IgD-negative memory B cell (primary cell): ENCODE data around the gene RARG. TPM values are rescaled to one million over a fixed set of nuclear protein-coding genes. Genes with fewer than 3 reads are reported as not detected.
A peak's percentile ranks its signal among the peaks of the same experiment; 100 is the strongest.
"Not testable (repeated sequence)": the region's sequence is repeated elsewhere in the genome, so short reads cannot be mapped to it uniquely, and the experiment has no call there.

ENCODE experiments used
- H3K27ac Mint-ChIP-seq, 3 donors: one replicate each; pipeline ENCODE4 v1.8.0; 2020 to 2022; ENCODE audit warnings: mild to moderate bottlenecking in 3 of 3, mixed read lengths in 3 of 3, moderate library complexity in 1 of 3
- H3K27me3 Mint-ChIP-seq: one replicate; pipeline ENCODE4 v1.8.0; 2021; ENCODE audit warnings: mixed read lengths
- H3K36me3 Mint-ChIP-seq: one replicate; pipeline ENCODE4 v1.8.0; 2020; ENCODE audit warnings: mild to moderate bottlenecking, mixed read lengths
- H3K4me1 Mint-ChIP-seq, 3 donors: one replicate each; pipeline ENCODE4 v1.8.0; 2020 to 2022; ENCODE audit warnings: mixed read lengths in 3 of 3, mild to moderate bottlenecking in 1 of 3
- H3K4me3 Mint-ChIP-seq, 4 donors: one replicate each; pipeline ENCODE4 v1.8.0; 2020 to 2022; ENCODE audit warnings: mild to moderate bottlenecking in 4 of 4, mixed read lengths in 4 of 4, moderate library complexity in 3 of 4
- H3K9me3 Mint-ChIP-seq, 3 donors: one replicate each; pipeline ENCODE4 v1.8.0; 2020 to 2021; ENCODE audit warnings: mixed read lengths in 3 of 3, mild to moderate bottlenecking in 1 of 3
- polyA plus RNA-seq: library from polyadenylated mRNA; unstranded; fragments of 300-500 nt; fragmentation: Illumina TruSeq; gene quantifications from one replicate; pipeline ENCODE4 v1.2.3, GENCODE V29; 2021

RARG gene
- polyA plus RNA-seq, 1 donor from 2014 or later, result 4.8 TPM

GRCh38 chr12:53187145-53187899 is 44.7 kb downstream of the RARG start:
- peaks cover 20 to 28% (median 27%) of the 10 kb centered on the region in 3 donors for H3K4me1 Mint-ChIP-seq
- H3K27ac Mint-ChIP-seq, result peak overlapping the region in 1 of 3 donors; percentile 56
- H3K36me3 Mint-ChIP-seq, result peaks cover 2% of the 10 kb centered on the region
- no peaks in the 10 kb centered on the region for H3K9me3 Mint-ChIP-seq
- no peaks in the 10 kb centered on the region for H3K27me3 Mint-ChIP-seq
- H3K4me3 Mint-ChIP-seq, result peak overlapping the region in 1 of 4 donors; percentile 50

- H3K27me3 Mint-ChIP-seq, result no peaks in the 10 kb centered on the region
- H3K4me3 Mint-ChIP-seq, result peak overlapping the region in 1 of 4 donors; percentile 50
- no peaks in the 10 kb centered on the region for H3K9me3 Mint-ChIP-seq
- peak overlapping the region in 1 of 3 donors; percentile 56 for H3K27ac Mint-ChIP-seq
- peaks cover 24 to 34% (median 33%) of the 10 kb centered on the region in 3 donors for H3K4me1 Mint-ChIP-seq
- peaks cover 2% of the 10 kb centered on the region for H3K36me3 Mint-ChIP-seq
These were observed 45.3 kb downstream of the RARG start for GRCh38 chr12:53186745-53187144.

- peak overlapping the region in 1 of 3 donors; percentile 56 for H3K27ac Mint-ChIP-seq
- H3K4me3 Mint-ChIP-seq, result peak overlapping the region in 1 of 4 donors; percentile 45
- peaks cover 30 to 39% (median 38%) of the 10 kb centered on the region in 3 donors for H3K4me1 Mint-ChIP-seq
- H3K36me3 Mint-ChIP-seq, result peaks cover 2% of the 10 kb centered on the region
- H3K27me3 Mint-ChIP-seq, result no peaks in the 10 kb centered on the region
- H3K9me3 Mint-ChIP-seq, result no peaks in the 10 kb centered on the region
These were observed 46.3 kb downstream of the RARG start for GRCh38 chr12:53185582-53186153.

- Mint-ChIP-seq H3K9me3 (no peaks in the 10 kb centered on the region), H3K4me3 (peak overlapping the region in 1 of 4 donors; percentile 42)
These were observed 47.2 kb downstream of the RARG start for GRCh38 chr12:53184828-53185227.

GRCh38 chr12:53182903-53183302 is 49.1 kb downstream of the RARG start:
- peak overlapping the region in 3 of 4 donors; percentile 55 to 99 (median 81) for H3K4me3 Mint-ChIP-seq
- H3K27me3 Mint-ChIP-seq, result no peaks in the 10 kb centered on the region
- peak overlapping the region in 1 of 3 donors; percentile 95 for H3K27ac Mint-ChIP-seq
- H3K9me3 Mint-ChIP-seq, result no peaks in the 10 kb centered on the region
- H3K36me3 Mint-ChIP-seq, result peaks cover 2% of the 10 kb centered on the region
- H3K4me1 Mint-ChIP-seq, result peaks cover 31 to 42% (median 41%) of the 10 kb centered on the region in 3 donors

More at GRCh38 chr12:53184828-53185227, 47.2 kb downstream of the RARG start:
- no peaks in the 10 kb centered on the region for H3K27me3 Mint-ChIP-seq
- peaks cover 2% of the 10 kb centered on the region for H3K36me3 Mint-ChIP-seq
- H3K27ac Mint-ChIP-seq, result peak overlapping the region; percentile 48 to 73 (median 59)
- H3K4me1 Mint-ChIP-seq, result peaks cover 26 to 38% (median 34%) of the 10 kb centered on the region in 3 donors

GRCh38 chr12:53181935-53182334 is 50.1 kb downstream of the RARG start:
- H3K36me3 Mint-ChIP-seq, result peaks cover 2% of the 10 kb centered on the region
- H3K27me3 Mint-ChIP-seq, result no peaks in the 10 kb centered on the region
- peak overlapping the region; percentile 89 to 99 (median 96) for H3K4me3 Mint-ChIP-seq
- H3K4me1 Mint-ChIP-seq, result peaks cover 31 to 41% (median 36%) of the 10 kb centered on the region in 3 donors
- H3K9me3 Mint-ChIP-seq, result no peaks in the 10 kb centered on the region
- H3K27ac Mint-ChIP-seq, result peak overlapping the region in 2 of 3 donors; percentile 58 to 95

- H3K4me1 Mint-ChIP-seq, result peaks cover 31 to 41% (median 36%) of the 10 kb centered on the region in 3 donors
- H3K9me3 Mint-ChIP-seq, result no peaks in the 10 kb centered on the region
- no peaks in the 10 kb centered on the region for H3K27me3 Mint-ChIP-seq
- peak overlapping the region; percentile 89 to 99 (median 96) for H3K4me3 Mint-ChIP-seq
- H3K27ac Mint-ChIP-seq, result peak overlapping the region; percentile 92 to 96 (median 95)
- peaks cover 2% of the 10 kb centered on the region for H3K36me3 Mint-ChIP-seq
These were observed 50.9 kb downstream of the RARG start for GRCh38 chr12:53180931-53181645.

- H3K36me3 Mint-ChIP-seq, result peaks cover 2% of the 10 kb centered on the region
- H3K4me3 Mint-ChIP-seq, result peak within 1 kb of the TSS; percentile 89 to 99 (median 96)
- H3K27ac Mint-ChIP-seq, result peak within 1 kb of the TSS; percentile 95 to 98 (median 96)
- H3K27me3 Mint-ChIP-seq, result no peaks in the 10 kb centered on the region
- no peaks in the 10 kb centered on the region for H3K9me3 Mint-ChIP-seq
- H3K4me1 Mint-ChIP-seq, result peaks cover 31 to 42% (median 41%) of the 10 kb centered on the region in 3 donors
These were observed 51.6 kb downstream of the RARG start, which contains the start of the genes CSAD and ZNF740 for GRCh38 chr12:53180220-53180930. CSAD (minus strand) TSS chr12:53180925; CDS start chr12:53173470, 7,455 bp downstream. ZNF740 (plus strand) TSS chr12:53180722; CDS start chr12:53181984, 1,262 bp downstream.

- Mint-ChIP-seq H3K4me3 (peak overlapping the region; percentile 89 to 99 (median 96)), H3K27ac (peak overlapping the region; percentile 95 to 98 (median 96)), H3K9me3 (no peaks in the 10 kb centered on the region), H3K4me1 (peaks cover 30 to 40% (median 38%) of the 10 kb centered on the region in 3 donors), H3K36me3 (peaks cover 2% of the 10 kb centered on the region), H3K27me3 (no peaks in the 10 kb centered on the region)
These were observed 52.3 kb downstream of the RARG start for GRCh38 chr12:53179687-53180219.

- Mint-ChIP-seq H3K4me1 (peaks cover 27 to 36% (median 32%) of the 10 kb centered on the region in 3 donors), H3K27ac (peak overlapping the region in 1 of 3 donors; percentile 95), H3K4me3 (peak overlapping the region in 2 of 4 donors; percentile 96 to 99)
- not testable (repeated sequence) for H3K9me3 Mint-ChIP-seq, H3K27me3 Mint-ChIP-seq, H3K36me3 Mint-ChIP-seq
These were observed 53.2 kb downstream of the RARG start for GRCh38 chr12:53178803-53179202.

- H3K9me3 Mint-ChIP-seq, H3K36me3 Mint-ChIP-seq, H3K27ac Mint-ChIP-seq, H3K27me3 Mint-ChIP-seq: not testable (repeated sequence)
- Mint-ChIP-seq H3K4me1 (peaks cover 19 to 26% (median 23%) of the 10 kb centered on the region in 3 donors), H3K4me3 (peak overlapping the region in 1 of 4 donors; percentile 57)
These were observed 54.6 kb downstream of the RARG start for GRCh38 chr12:53177447-53177846.

GRCh38 chr12:53176750-53177149 is 55.3 kb downstream of the RARG start:
- H3K4me3 Mint-ChIP-seq, result no peak overlapping the region
- H3K36me3 Mint-ChIP-seq, result no peaks in the 10 kb centered on the region
- H3K9me3 Mint-ChIP-seq, result no peaks in the 10 kb centered on the region
- H3K27me3 Mint-ChIP-seq, result no peaks in the 10 kb centered on the region
- peaks cover 12 to 20% (median 16%) of the 10 kb centered on the region in 3 donors for H3K4me1 Mint-ChIP-seq
- H3K27ac Mint-ChIP-seq, result no peak overlapping the region

GRCh38 chr12:53174881-53175491 is 57.0 kb downstream of the RARG start:
- peak overlapping the region in 1 of 4 donors; percentile 50 for H3K4me3 Mint-ChIP-seq
- peak overlapping the region in 1 of 3 donors; percentile 53 for H3K27ac Mint-ChIP-seq
- H3K4me1 Mint-ChIP-seq, result peaks cover 5 to 14% (median 8%) of the 10 kb centered on the region in 3 donors
- H3K27me3 Mint-ChIP-seq, result no peaks in the 10 kb centered on the region
- H3K9me3 Mint-ChIP-seq, result no peaks in the 10 kb centered on the region
- H3K36me3 Mint-ChIP-seq, result peaks cover 4% of the 10 kb centered on the region
